ENCODE measurements around the gene ACLY. TPM values are rescaled to one million over a fixed set of nuclear protein-coding genes. Genes with fewer than 3 reads are reported as not detected.

ACLY gene
- total and polyA plus RNA-seq, 7 experiments from 2014 or later, result 42.7 to 154 (median 67.9) TPM

GRCh38 chr17:41825175-41825845, 93.4 kb downstream of the ACLY start:
- intact Hi-C loops (cut with micrococcal nuclease), result no loop called here
- POLR2A ChIA-PET, result no interaction called here
- Mint-ChIP-seq H3K4me1 (no peaks in the 10 kb centered on the region), H3K27me3 (no peaks in the 10 kb centered on the region), H3K9me3 (no peaks in the 10 kb centered on the region), H3K36me3 (peaks cover 0 to 21% (median 4%) of the 10 kb centered on the region in 5 donors), H3K27ac (no peak overlapping the region), H3K4me3 (no peak overlapping the region)
- Histone ChIP-seq H3K4me3 (ENCODE audit: low read length) (no peak overlapping the region), H3K9me3 (ENCODE audit: control insufficient read depth in 2 of 3, low read length in 3 of 3) (no peaks in the 10 kb centered on the region), H3K36me3 (ENCODE audit: control insufficient read depth in 2 of 3, insufficient read depth in 3 of 3, low read length in 3 of 3) (peaks cover 0 to 42% (median 6%) of the 10 kb centered on the region in 3 experiments), H3K4me1 (ENCODE audit: control insufficient read depth in 2 of 2, insufficient read depth in 2 of 2, low read length in 2 of 2) (no peaks in the 10 kb centered on the region), H3K27me3 (ENCODE audit: control insufficient read depth in 2 of 2, insufficient read depth in 2 of 2, low read length in 2 of 2) (no peaks in the 10 kb centered on the region), H3K27ac (ENCODE audit: low read depth, low read length) (no peak overlapping the region)
- CTCF ChIA-PET, result no interaction called here
- ATAC-seq (no peak), DNase-seq (no peak)

- H3K9me3 Mint-ChIP-seq, result no peaks in the 10 kb centered on the region
- CTCF ChIA-PET, result interaction anchor here (1.0 kb wide), 2 partner anchors 9 to 13 kb away, joined by 3 read pairs; partner anchors contain the start of gene P3H4
Measured at GRCh38 chr17:41824086-41824485, 94.7 kb downstream of the ACLY start.

GRCh38 chr17:41823580-41823979, 95.2 kb downstream of the ACLY start:
- Mint-ChIP-seq H3K9me3 (no peaks in the 10 kb centered on the region), H3K27me3 (no peaks in the 10 kb centered on the region), H3K27ac (no peak overlapping the region), H3K36me3 (peaks cover 0 to 7% (median 0%) of the 10 kb centered on the region in 5 donors), H3K4me3 (no peak overlapping the region), H3K4me1 (no peaks in the 10 kb centered on the region)
- H3K27ac ChIP-seq (ENCODE audit: low read depth, low read length), result no peak overlapping the region
- H3K9me3 ChIP-seq (ENCODE audit: control insufficient read depth in 2 of 3, low read length in 3 of 3), result no peaks in the 10 kb centered on the region
- H3K36me3 ChIP-seq (ENCODE audit: control insufficient read depth in 2 of 3, insufficient read depth in 3 of 3, low read length in 3 of 3), result peaks cover 0 to 27% (median 2%) of the 10 kb centered on the region in 3 experiments
- POLR2A ChIA-PET, result no interaction called here
- no peaks in the 10 kb centered on the region for H3K27me3 ChIP-seq (ENCODE audit: control insufficient read depth in 2 of 2, insufficient read depth in 2 of 2, low read length in 2 of 2)
- H3K4me1 ChIP-seq (ENCODE audit: control insufficient read depth in 2 of 2, insufficient read depth in 2 of 2, low read length in 2 of 2), result no peaks in the 10 kb centered on the region
- CTCF ChIA-PET, result interaction anchor here (1.0 kb wide), 2 partner anchors 10 to 12 kb away, joined by 3 read pairs; partner anchors contain the start of gene P3H4
- intact Hi-C loops (cut with micrococcal nuclease), result no loop called here
- DNase-seq (no peak), ATAC-seq (no peak)
- H3K4me3 ChIP-seq (ENCODE audit: low read length), result no peak overlapping the region

More at GRCh38 chr17:41824086-41824485, 94.7 kb downstream of the ACLY start:
- no peak for DNase-seq
- ATAC-seq, result no peak
- Histone ChIP-seq H3K4me3 (ENCODE audit: low read length) (no peak overlapping the region), H3K27ac (ENCODE audit: low read depth, low read length) (no peak overlapping the region), H3K36me3 (ENCODE audit: control insufficient read depth in 2 of 3, insufficient read depth in 3 of 3, low read length in 3 of 3) (peaks cover 0 to 31% (median 2%) of the 10 kb centered on the region in 3 experiments), H3K4me1 (ENCODE audit: control insufficient read depth in 2 of 2, insufficient read depth in 2 of 2, low read length in 2 of 2) (no peaks in the 10 kb centered on the region), H3K9me3 (ENCODE audit: control insufficient read depth in 2 of 3, low read length in 3 of 3) (no peaks in the 10 kb centered on the region), H3K27me3 (ENCODE audit: control insufficient read depth in 2 of 2, insufficient read depth in 2 of 2, low read length in 2 of 2) (no peaks in the 10 kb centered on the region)
- intact Hi-C loops (cut with micrococcal nuclease), result no loop called here
- H3K27me3 Mint-ChIP-seq, result no peaks in the 10 kb centered on the region
- H3K4me1 Mint-ChIP-seq, result no peaks in the 10 kb centered on the region
- H3K4me3 Mint-ChIP-seq, result no peak overlapping the region
- no peak overlapping the region for H3K27ac Mint-ChIP-seq
- H3K36me3 Mint-ChIP-seq, result peaks cover 0 to 10% (median 0%) of the 10 kb centered on the region in 5 donors
- POLR2A ChIA-PET, result no interaction called here

DNA sequence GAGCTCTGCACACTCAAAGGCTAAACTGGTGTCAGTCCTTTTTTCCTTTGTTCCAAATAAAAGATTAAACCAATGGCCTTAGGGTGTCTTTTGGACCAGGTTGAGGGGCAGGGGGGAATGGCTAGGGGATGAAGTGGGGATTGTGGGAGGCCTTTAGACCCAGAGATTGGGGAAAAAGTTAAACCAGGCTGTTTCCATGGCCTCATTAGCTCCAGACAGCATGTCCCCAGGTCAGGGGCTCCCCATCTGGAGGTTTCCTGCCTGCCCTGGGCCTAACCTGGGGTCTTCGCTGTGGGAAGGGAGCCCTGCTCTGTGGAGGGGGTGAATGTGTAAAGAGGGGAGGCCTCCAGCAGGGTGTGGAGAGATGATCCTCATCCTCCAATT, 95.6 kb downstream of the ACLY start:
- peaks cover 0 to 6% (median 0%) of the 10 kb centered on the region in 5 donors for H3K36me3 Mint-ChIP-seq
- ChIA-PET CTCF (interaction anchor here (0.9 kb wide), 1 partner anchor 11 kb away, joined by 4 read pairs; the partner anchor contains the start of gene P3H4), POLR2A (no interaction called here)
- H3K27ac ChIP-seq (ENCODE audit: low read depth, low read length), result no peak overlapping the region
- peaks cover 0 to 22% (median 2%) of the 10 kb centered on the region in 3 experiments for H3K36me3 ChIP-seq (ENCODE audit: control insufficient read depth in 2 of 3, insufficient read depth in 3 of 3, low read length in 3 of 3)
- DNase-seq, result no peak
- H3K27ac Mint-ChIP-seq, result no peak overlapping the region
- H3K27me3 ChIP-seq (ENCODE audit: control insufficient read depth in 2 of 2, insufficient read depth in 2 of 2, low read length in 2 of 2), result no peaks in the 10 kb centered on the region
- H3K27me3 Mint-ChIP-seq, result no peaks in the 10 kb centered on the region
- no peak overlapping the region for H3K4me3 ChIP-seq (ENCODE audit: low read length)
- H3K4me1 ChIP-seq (ENCODE audit: control insufficient read depth in 2 of 2, insufficient read depth in 2 of 2, low read length in 2 of 2), result no peaks in the 10 kb centered on the region
- no peaks in the 10 kb centered on the region for H3K9me3 ChIP-seq (ENCODE audit: control insufficient read depth in 2 of 3, low read length in 3 of 3)
- ATAC-seq, result no peak
- no peaks in the 10 kb centered on the region for H3K4me1 Mint-ChIP-seq
- intact Hi-C loops (cut with micrococcal nuclease), result no loop called here
- H3K9me3 Mint-ChIP-seq, result no peaks in the 10 kb centered on the region
- no peak overlapping the region for H3K4me3 Mint-ChIP-seq

GRCh38 chr17:41822216-41823140, 96.3 kb downstream of the ACLY start:
- Histone ChIP-seq H3K27ac (ENCODE audit: low read depth, low read length) (no peak overlapping the region), H3K9me3 (ENCODE audit: control insufficient read depth in 2 of 3, low read length in 3 of 3) (no peaks in the 10 kb centered on the region), H3K4me3 (ENCODE audit: low read length) (no peak overlapping the region), H3K27me3 (ENCODE audit: control insufficient read depth in 2 of 2, insufficient read depth in 2 of 2, low read length in 2 of 2) (no peaks in the 10 kb centered on the region), H3K36me3 (ENCODE audit: control insufficient read depth in 2 of 3, insufficient read depth in 3 of 3, low read length in 3 of 3) (peaks cover 0 to 16% (median 2%) of the 10 kb centered on the region in 3 experiments), H3K4me1 (ENCODE audit: control insufficient read depth in 2 of 2, insufficient read depth in 2 of 2, low read length in 2 of 2) (no peaks in the 10 kb centered on the region)
- H3K4me1 Mint-ChIP-seq, result no peaks in the 10 kb centered on the region
- no peak for ATAC-seq
- no peak for DNase-seq
- H3K36me3 Mint-ChIP-seq, result peaks cover 0 to 4% (median 0%) of the 10 kb centered on the region in 5 donors
- CTCF ChIA-PET, result interaction anchor here (0.9 kb wide), 1 partner anchor 11 kb away, joined by 4 read pairs; the partner anchor contains the start of gene P3H4
- intact Hi-C loops (cut with micrococcal nuclease), result no loop called here
- peak overlapping the region in 1 of 9 donors; percentile 36 for H3K27ac Mint-ChIP-seq
- no peaks in the 10 kb centered on the region for H3K27me3 Mint-ChIP-seq
- H3K9me3 Mint-ChIP-seq, result no peaks in the 10 kb centered on the region
- POLR2A ChIA-PET, result no interaction called here
- no peak overlapping the region for H3K4me3 Mint-ChIP-seq

GRCh38 chr17:41821776-41822175, 97.0 kb downstream of the ACLY start:
- H3K36me3 ChIP-seq (ENCODE audit: control insufficient read depth in 2 of 3, insufficient read depth in 3 of 3, low read length in 3 of 3), result peaks cover 0 to 13% (median 2%) of the 10 kb centered on the region in 3 experiments
- Mint-ChIP-seq H3K36me3 (peaks cover 0 to 4% (median 0%) of the 10 kb centered on the region in 5 donors), H3K4me1 (no peaks in the 10 kb centered on the region), H3K27ac (no peak overlapping the region), H3K4me3 (no peak overlapping the region), H3K9me3 (no peaks in the 10 kb centered on the region), H3K27me3 (no peaks in the 10 kb centered on the region)
- DNase-seq (no peak), ATAC-seq (no peak)
- H3K9me3 ChIP-seq (ENCODE audit: control insufficient read depth in 2 of 3, low read length in 3 of 3), result no peaks in the 10 kb centered on the region
- intact Hi-C loops (cut with micrococcal nuclease), result no loop called here
- no peak overlapping the region for H3K4me3 ChIP-seq (ENCODE audit: low read length)
- CTCF ChIA-PET, result no interaction called here
- POLR2A ChIA-PET, result no interaction called here
- no peaks in the 10 kb centered on the region for H3K4me1 ChIP-seq (ENCODE audit: control insufficient read depth in 2 of 2, insufficient read depth in 2 of 2, low read length in 2 of 2)
- H3K27me3 ChIP-seq (ENCODE audit: control insufficient read depth in 2 of 2, insufficient read depth in 2 of 2, low read length in 2 of 2), result no peaks in the 10 kb centered on the region
- no peak overlapping the region for H3K27ac ChIP-seq (ENCODE audit: low read depth, low read length)

Data from naive thymus-derived CD4-positive, alpha-beta T cell (primary cell).